ENCODE results near the gene KLRF2. TPM values are rescaled to one million over a fixed set of nuclear protein-coding genes. Genes with fewer than 3 reads are reported as not detected.

Gene KLRF2
- total and polyA plus RNA-seq, 4 donors: not detected

DNA sequence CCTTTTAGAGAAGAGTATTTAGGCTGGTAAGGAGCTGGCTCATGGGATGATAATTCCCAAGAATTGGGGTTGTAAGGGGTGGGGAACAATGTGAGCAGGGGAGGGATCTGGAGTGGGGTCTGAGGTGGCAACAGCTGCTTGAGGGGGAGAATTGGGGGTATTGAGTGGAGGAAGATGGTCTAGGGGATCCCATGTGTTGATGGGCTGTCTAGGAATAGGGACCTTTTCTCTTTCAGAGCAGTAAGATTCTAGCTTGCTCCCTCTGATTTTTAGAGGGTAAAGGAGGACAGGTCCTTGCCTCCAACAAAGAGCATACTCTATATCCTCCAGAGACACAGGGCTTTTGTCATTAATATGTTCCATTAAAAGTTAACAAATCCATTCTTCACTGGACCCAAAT lies 28.4 kb downstream of the KLRF2 start:
- no peaks in the 10 kb centered on the region for H3K4me1 ChIP-seq (ENCODE audit: control insufficient read depth in 4 of 4, insufficient read depth in 4 of 4, low read length in 3 of 4)
- no peaks in the 10 kb centered on the region for H3K36me3 ChIP-seq (ENCODE audit: control insufficient read depth in 4 of 4, insufficient read depth in 3 of 4, low read depth in 1 of 4, low read length in 3 of 4)
- no peak overlapping the region for H3K4me3 ChIP-seq (ENCODE audit: low read depth in 1 of 3, low read length in 3 of 3)
- H3K27ac ChIP-seq (ENCODE audit: low read depth in 1 of 2, low read length in 2 of 2): no peak overlapping the region
- TF ChIP-seq FOXA1 (IDR thresholded peaks at IDR 0.05): no peak
- no peak for DNase-seq (ENCODE audit: low spot score)
- H3K27me3 ChIP-seq (ENCODE audit: control insufficient read depth in 4 of 4, insufficient read depth in 4 of 4, low read length in 3 of 4): no peaks in the 10 kb centered on the region
- no peak overlapping the region for H3K9ac ChIP-seq (ENCODE audit: low read depth in 1 of 2, low read length in 2 of 2)
- peaks cover 6 to 18% (median 9%) of the 10 kb centered on the region in 4 donors for H3K9me3 ChIP-seq (ENCODE audit: control insufficient read depth in 4 of 4, low read length in 3 of 4)

DNA sequence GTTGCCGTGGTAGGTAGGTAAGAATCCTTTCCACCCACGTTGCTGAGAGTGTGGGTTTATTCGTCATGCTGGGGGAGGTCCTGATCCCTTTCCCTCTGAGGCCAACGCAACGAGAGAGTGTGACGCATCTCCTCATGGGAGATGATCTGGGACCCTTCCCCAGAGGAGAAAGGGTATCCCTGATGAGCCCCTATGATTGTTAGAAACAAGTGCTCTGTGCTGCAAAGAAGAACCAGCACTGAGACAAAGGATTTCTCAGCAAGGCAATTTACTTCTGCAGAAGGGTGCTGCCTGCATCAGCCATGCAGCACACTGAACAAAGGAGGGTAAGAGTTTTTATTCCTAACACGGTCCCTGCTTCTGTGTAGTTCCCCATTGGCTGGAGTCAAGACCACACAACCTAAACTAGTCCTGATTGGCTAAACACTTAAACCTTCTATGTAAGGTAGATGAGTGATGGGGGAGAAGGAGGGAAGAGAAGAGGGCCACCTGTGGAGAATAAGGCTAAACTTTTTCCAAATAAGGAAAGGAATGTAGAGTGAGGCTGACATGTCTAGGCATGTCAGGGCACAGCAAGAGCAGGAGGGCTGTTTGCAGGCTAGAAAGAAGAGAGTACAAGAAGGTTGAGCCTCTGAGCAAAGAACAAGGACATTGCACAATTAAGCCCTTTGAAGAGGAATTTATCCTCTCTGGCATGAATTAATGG lies 29.6 kb downstream of the KLRF2 start:
- H3K27ac ChIP-seq (ENCODE audit: low read depth in 1 of 2, low read length in 2 of 2): no peak overlapping the region
- no peak for DNase-seq (ENCODE audit: low spot score)
- no peaks in the 10 kb centered on the region for H3K4me1 ChIP-seq (ENCODE audit: control insufficient read depth in 4 of 4, insufficient read depth in 4 of 4, low read length in 3 of 4)
- no peaks in the 10 kb centered on the region for H3K27me3 ChIP-seq (ENCODE audit: control insufficient read depth in 4 of 4, insufficient read depth in 4 of 4, low read length in 3 of 4)
- no peak overlapping the region for H3K9ac ChIP-seq (ENCODE audit: low read depth in 1 of 2, low read length in 2 of 2)
- 77% methylated on average over 7 of the region's 7 CpGs for WGBS
- no peaks in the 10 kb centered on the region for H3K36me3 ChIP-seq (ENCODE audit: control insufficient read depth in 4 of 4, insufficient read depth in 3 of 4, low read depth in 1 of 4, low read length in 3 of 4)
- peaks cover 6 to 18% (median 9%) of the 10 kb centered on the region in 4 donors for H3K9me3 ChIP-seq (ENCODE audit: control insufficient read depth in 4 of 4, low read length in 3 of 4)
- TF ChIP-seq HNF4A (conservative IDR thresholded peaks at IDR 0.05) (no peak), NR2F2 (IDR thresholded peaks at IDR 0.05) (no peak), SP1 (IDR thresholded peaks at IDR 0.05) (no peak), TAF1 (conservative IDR thresholded peaks at IDR 0.05) (no peak), RXRA (IDR thresholded peaks at IDR 0.05) (no peak), YY1 (IDR thresholded peaks at IDR 0.05) (no peak), JUND (IDR thresholded peaks at IDR 0.05) (no peak), EGR1 (IDR thresholded peaks at IDR 0.05; ENCODE audit: low read depth in 2 of 2) (no peak), GABPA (IDR thresholded peaks at IDR 0.05 in 1 of 2, conservative IDR thresholded peaks at IDR 0.05 in 1 of 2) (no peak), FOXA1 (IDR thresholded peaks at IDR 0.05) (no peak), FOXA2 (IDR thresholded peaks at IDR 0.05) (no peak), HNF4G (IDR thresholded peaks at IDR 0.05) (no peak), RAD21 (IDR thresholded peaks at IDR 0.05) (no peak)
- TF ChIP-seq, protein P1, sequence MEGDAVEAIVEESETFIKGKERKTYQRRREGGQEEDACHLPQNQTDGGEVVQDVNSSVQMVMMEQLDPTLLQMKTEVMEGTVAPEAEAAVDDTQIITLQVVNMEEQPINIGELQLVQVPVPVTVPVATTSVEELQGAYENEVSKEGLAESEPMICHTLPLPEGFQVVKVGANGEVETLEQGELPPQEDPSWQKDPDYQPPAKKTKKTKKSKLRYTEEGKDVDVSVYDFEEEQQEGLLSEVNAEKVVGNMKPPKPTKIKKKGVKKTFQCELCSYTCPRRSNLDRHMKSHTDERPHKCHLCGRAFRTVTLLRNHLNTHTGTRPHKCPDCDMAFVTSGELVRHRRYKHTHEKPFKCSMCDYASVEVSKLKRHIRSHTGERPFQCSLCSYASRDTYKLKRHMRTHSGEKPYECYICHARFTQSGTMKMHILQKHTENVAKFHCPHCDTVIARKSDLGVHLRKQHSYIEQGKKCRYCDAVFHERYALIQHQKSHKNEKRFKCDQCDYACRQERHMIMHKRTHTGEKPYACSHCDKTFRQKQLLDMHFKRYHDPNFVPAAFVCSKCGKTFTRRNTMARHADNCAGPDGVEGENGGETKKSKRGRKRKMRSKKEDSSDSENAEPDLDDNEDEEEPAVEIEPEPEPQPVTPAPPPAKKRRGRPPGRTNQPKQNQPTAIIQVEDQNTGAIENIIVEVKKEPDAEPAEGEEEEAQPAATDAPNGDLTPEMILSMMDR (IDR thresholded peaks at IDR 0.05; ENCODE audit: low read depth, low read length, missing input control): no peak
- TF ChIP-seq, protein P2, sequence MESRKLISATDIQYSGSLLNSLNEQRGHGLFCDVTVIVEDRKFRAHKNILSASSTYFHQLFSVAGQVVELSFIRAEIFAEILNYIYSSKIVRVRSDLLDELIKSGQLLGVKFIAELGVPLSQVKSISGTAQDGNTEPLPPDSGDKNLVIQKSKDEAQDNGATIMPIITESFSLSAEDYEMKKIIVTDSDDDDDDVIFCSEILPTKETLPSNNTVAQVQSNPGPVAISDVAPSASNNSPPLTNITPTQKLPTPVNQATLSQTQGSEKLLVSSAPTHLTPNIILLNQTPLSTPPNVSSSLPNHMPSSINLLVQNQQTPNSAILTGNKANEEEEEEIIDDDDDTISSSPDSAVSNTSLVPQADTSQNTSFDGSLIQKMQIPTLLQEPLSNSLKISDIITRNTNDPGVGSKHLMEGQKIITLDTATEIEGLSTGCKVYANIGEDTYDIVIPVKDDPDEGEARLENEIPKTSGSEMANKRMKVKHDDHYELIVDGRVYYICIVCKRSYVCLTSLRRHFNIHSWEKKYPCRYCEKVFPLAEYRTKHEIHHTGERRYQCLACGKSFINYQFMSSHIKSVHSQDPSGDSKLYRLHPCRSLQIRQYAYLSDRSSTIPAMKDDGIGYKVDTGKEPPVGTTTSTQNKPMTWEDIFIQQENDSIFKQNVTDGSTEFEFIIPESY (IDR thresholded peaks at IDR 0.05): no peak
- TF ChIP-seq, protein P3, sequence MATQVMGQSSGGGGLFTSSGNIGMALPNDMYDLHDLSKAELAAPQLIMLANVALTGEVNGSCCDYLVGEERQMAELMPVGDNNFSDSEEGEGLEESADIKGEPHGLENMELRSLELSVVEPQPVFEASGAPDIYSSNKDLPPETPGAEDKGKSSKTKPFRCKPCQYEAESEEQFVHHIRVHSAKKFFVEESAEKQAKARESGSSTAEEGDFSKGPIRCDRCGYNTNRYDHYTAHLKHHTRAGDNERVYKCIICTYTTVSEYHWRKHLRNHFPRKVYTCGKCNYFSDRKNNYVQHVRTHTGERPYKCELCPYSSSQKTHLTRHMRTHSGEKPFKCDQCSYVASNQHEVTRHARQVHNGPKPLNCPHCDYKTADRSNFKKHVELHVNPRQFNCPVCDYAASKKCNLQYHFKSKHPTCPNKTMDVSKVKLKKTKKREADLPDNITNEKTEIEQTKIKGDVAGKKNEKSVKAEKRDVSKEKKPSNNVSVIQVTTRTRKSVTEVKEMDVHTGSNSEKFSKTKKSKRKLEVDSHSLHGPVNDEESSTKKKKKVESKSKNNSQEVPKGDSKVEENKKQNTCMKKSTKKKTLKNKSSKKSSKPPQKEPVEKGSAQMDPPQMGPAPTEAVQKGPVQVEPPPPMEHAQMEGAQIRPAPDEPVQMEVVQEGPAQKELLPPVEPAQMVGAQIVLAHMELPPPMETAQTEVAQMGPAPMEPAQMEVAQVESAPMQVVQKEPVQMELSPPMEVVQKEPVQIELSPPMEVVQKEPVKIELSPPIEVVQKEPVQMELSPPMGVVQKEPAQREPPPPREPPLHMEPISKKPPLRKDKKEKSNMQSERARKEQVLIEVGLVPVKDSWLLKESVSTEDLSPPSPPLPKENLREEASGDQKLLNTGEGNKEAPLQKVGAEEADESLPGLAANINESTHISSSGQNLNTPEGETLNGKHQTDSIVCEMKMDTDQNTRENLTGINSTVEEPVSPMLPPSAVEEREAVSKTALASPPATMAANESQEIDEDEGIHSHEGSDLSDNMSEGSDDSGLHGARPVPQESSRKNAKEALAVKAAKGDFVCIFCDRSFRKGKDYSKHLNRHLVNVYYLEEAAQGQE (IDR thresholded peaks at IDR 0.05): no peak
- TF ChIP-seq, protein P4, sequence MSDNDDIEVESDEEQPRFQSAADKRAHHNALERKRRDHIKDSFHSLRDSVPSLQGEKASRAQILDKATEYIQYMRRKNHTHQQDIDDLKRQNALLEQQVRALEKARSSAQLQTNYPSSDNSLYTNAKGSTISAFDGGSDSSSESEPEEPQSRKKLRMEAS (IDR thresholded peaks at IDR 0.05): no peak
- TF ChIP-seq, protein P5, sequence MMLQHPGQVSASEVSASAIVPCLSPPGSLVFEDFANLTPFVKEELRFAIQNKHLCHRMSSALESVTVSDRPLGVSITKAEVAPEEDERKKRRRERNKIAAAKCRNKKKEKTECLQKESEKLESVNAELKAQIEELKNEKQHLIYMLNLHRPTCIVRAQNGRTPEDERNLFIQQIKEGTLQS (IDR thresholded peaks at IDR 0.05): no peak
- H3K4me3 ChIP-seq (ENCODE audit: low read depth in 1 of 3, low read length in 3 of 3): no peak overlapping the region
